ENCODE data around the gene HM13. TPM values are rescaled to one million over a fixed set of nuclear protein-coding genes. Genes with fewer than 3 reads are reported as not detected.
"Not testable (repeated sequence)": the region's sequence is repeated elsewhere in the genome, so short reads cannot be mapped to it uniquely, and the experiment has no call there.

Gene HM13
- total and polyA plus RNA-seq, 3 experiments from 2014 or later, result 153 to 167 (median 166) TPM

DNA sequence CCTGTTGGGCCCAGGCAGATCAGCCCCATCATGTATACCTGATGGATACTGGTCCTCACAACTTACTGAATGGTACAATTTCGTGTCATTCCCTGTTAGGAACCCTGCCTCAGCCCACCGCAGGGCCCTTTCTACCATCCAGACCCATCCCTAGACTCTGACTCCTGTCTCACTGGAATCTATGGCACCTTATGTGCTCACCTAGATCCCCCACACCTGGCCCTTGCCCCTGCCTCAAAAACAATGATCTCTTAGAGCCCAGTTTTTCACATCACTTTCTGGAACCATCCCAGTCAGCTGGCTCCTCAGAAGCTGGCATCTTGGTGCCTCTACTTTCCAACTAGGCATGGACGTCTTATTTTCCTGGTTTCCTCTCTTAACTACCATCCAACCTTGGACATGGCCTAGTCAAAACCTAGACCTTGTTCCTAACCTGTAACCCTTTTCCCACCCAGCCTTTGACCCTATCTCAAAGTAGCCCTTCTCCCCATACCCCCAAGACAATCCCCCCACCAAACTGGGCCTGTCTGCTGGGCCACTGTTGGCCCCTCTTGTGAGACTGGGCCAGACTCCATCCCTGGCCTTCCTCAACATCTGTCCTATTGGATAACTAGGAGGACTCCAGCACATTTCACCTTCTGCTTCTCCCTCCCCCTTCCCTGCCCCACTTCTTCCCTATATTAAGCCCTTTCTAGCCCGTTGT, 981 bp downstream of the HM13 start:
- ChIA-PET CTCF (interaction anchor here (0.9 kb wide), 1 partner anchor 54 kb away, joined by 3 read pairs; no protein-coding TSS in a partner anchor), POLR2A (interaction anchor here (0.5 kb wide), 1 partner anchor 58 kb away, joined by 8 read pairs; no protein-coding TSS in a partner anchor)
- H3K27ac ChIP-seq (ENCODE audit: low read depth, low read length), result peak overlapping the region; percentile 91
- no peaks in the 10 kb centered on the region for H3K27me3 ChIP-seq (ENCODE audit: insufficient read depth, low read length, poor library complexity, severe bottlenecking)
- H3K27ac Mint-ChIP-seq, result no peak overlapping the region
- H3K4me3 Mint-ChIP-seq, result no peak overlapping the region
- H3K36me3 Mint-ChIP-seq, result peaks cover 0 to 12% (median 2%) of the 10 kb centered on the region in 3 donors
- H3K4me1 ChIP-seq (ENCODE audit: insufficient read depth, low read length), result peaks cover 39% of the 10 kb centered on the region
- H3K4me3 ChIP-seq (ENCODE audit: low read length), result peak overlapping the region; percentile 98
- H3K9me3 ChIP-seq (ENCODE audit: low read length), result no peaks in the 10 kb centered on the region
- H3K36me3 ChIP-seq (ENCODE audit: insufficient read depth, low read length), result peaks cover 8% of the 10 kb centered on the region
- no peaks in the 10 kb centered on the region for H3K9me3 Mint-ChIP-seq
- peaks cover 13 to 21% (median 21%) of the 10 kb centered on the region in 3 donors for H3K4me1 Mint-ChIP-seq
- H3K27me3 Mint-ChIP-seq, result peaks cover 0 to 2% of the 10 kb centered on the region in 2 donors
- DNase-seq, result no peak

DNA sequence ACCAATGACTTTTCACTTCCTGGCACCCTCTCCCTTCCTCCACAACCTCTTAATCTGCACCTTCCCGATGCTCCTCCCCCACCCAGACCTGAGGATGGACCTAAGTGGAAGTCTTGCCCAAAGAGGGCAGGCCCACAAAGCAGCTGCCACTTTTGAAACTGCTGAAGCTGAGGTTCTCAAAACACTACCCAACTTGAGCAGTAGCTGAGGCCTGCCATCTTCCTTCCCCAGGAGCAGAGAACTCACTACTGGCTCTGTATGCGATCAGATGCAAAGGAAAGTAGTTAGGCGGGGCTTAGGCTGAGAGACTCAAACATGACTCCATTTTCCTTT, 1.5 kb downstream of the HM13 start:
- Mint-ChIP-seq H3K36me3 (peaks cover 0 to 15% (median 2%) of the 10 kb centered on the region in 3 donors), H3K4me1 (peaks cover 18 to 26% (median 26%) of the 10 kb centered on the region in 3 donors), H3K27me3 (no peaks in the 10 kb centered on the region), H3K4me3 (no peak overlapping the region), H3K9me3 (no peaks in the 10 kb centered on the region), H3K27ac (no peak overlapping the region)
- Histone ChIP-seq H3K36me3 (ENCODE audit: insufficient read depth, low read length) (peaks cover 8% of the 10 kb centered on the region), H3K27me3 (ENCODE audit: insufficient read depth, low read length, poor library complexity, severe bottlenecking) (no peaks in the 10 kb centered on the region), H3K4me1 (ENCODE audit: insufficient read depth, low read length) (peaks cover 42% of the 10 kb centered on the region), H3K27ac (ENCODE audit: low read depth, low read length) (peak overlapping the region; percentile 91), H3K9me3 (ENCODE audit: low read length) (no peaks in the 10 kb centered on the region), H3K4me3 (ENCODE audit: low read length) (peak overlapping the region; percentile 98)
- ChIA-PET POLR2A (no interaction called here), CTCF (interaction anchor here (0.9 to 1.5 kb wide), 3 partner anchors 13 to 97 kb away, joined by 3 to 6 read pairs (median 4); no protein-coding TSS in a partner anchor)
- DNase-seq, result no peak

DNA sequence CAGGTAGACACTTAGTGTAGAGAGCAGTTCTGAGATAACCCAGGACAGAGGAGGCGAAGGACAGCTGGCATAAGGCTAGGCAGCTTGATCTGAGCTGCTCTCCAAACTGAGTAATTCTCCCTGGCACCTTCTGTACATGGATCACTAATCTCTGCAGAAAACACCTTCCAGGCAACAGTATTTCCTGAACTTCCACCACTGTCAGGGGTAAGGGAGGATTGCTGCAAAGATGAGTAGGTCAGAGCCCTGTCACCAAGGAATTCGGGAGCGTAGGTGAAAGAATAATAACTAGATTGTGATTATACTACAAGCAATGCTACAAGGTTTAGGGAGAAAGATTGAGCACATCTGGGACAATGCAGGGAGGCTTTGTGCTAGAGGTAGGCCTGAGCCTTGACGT, 1.9 kb downstream of the HM13 start:
- peaks cover 0 to 19% (median 2%) of the 10 kb centered on the region in 3 donors for H3K36me3 Mint-ChIP-seq
- Histone ChIP-seq H3K9me3 (ENCODE audit: low read length) (no peaks in the 10 kb centered on the region), H3K27ac (ENCODE audit: low read depth, low read length) (peak overlapping the region; percentile 91), H3K36me3 (ENCODE audit: insufficient read depth, low read length) (peaks cover 8% of the 10 kb centered on the region), H3K4me3 (ENCODE audit: low read length) (peak overlapping the region; percentile 98), H3K4me1 (ENCODE audit: insufficient read depth, low read length) (peaks cover 44% of the 10 kb centered on the region), H3K27me3 (ENCODE audit: insufficient read depth, low read length, poor library complexity, severe bottlenecking) (no peaks in the 10 kb centered on the region)
- POLR2A ChIA-PET, result no interaction called here
- no peaks in the 10 kb centered on the region for H3K9me3 Mint-ChIP-seq
- H3K27me3 Mint-ChIP-seq, result no peaks in the 10 kb centered on the region
- CTCF ChIA-PET, result interaction anchor here (0.9 to 1.5 kb wide), 3 partner anchors 13 to 97 kb away, joined by 3 to 6 read pairs (median 4); no protein-coding TSS in a partner anchor
- DNase-seq, result no peak
- peaks cover 19 to 31% (median 30%) of the 10 kb centered on the region in 3 donors for H3K4me1 Mint-ChIP-seq
- no peak overlapping the region for H3K27ac Mint-ChIP-seq
- H3K4me3 Mint-ChIP-seq, result no peak overlapping the region

- peaks cover 19 to 33% (median 33%) of the 10 kb centered on the region in 3 donors for H3K4me1 Mint-ChIP-seq
- Histone ChIP-seq H3K4me3 (ENCODE audit: low read length) (peak overlapping the region; percentile 98), H3K27me3 (ENCODE audit: insufficient read depth, low read length, poor library complexity, severe bottlenecking) (no peaks in the 10 kb centered on the region), H3K36me3 (ENCODE audit: insufficient read depth, low read length) (peaks cover 8% of the 10 kb centered on the region), H3K27ac (ENCODE audit: low read depth, low read length) (peak overlapping the region; percentile 91), H3K4me1 (ENCODE audit: insufficient read depth, low read length) (peaks cover 44% of the 10 kb centered on the region), H3K9me3 (ENCODE audit: low read length) (no peaks in the 10 kb centered on the region)
- peaks cover 0 to 21% (median 2%) of the 10 kb centered on the region in 3 donors for H3K36me3 Mint-ChIP-seq
- no peak for DNase-seq
- H3K27ac Mint-ChIP-seq, result no peak overlapping the region
- ChIA-PET POLR2A (no interaction called here), CTCF (interaction anchor here (1.1 to 1.5 kb wide), 2 partner anchors 14 to 96 kb away, joined by 4 to 6 read pairs; no protein-coding TSS in a partner anchor)
- no peak overlapping the region for H3K4me3 Mint-ChIP-seq
- no peaks in the 10 kb centered on the region for H3K27me3 Mint-ChIP-seq
- no peaks in the 10 kb centered on the region for H3K9me3 Mint-ChIP-seq
Measured at GRCh38 chr20:31516651-31517050, 2.4 kb downstream of the HM13 start.

DNA sequence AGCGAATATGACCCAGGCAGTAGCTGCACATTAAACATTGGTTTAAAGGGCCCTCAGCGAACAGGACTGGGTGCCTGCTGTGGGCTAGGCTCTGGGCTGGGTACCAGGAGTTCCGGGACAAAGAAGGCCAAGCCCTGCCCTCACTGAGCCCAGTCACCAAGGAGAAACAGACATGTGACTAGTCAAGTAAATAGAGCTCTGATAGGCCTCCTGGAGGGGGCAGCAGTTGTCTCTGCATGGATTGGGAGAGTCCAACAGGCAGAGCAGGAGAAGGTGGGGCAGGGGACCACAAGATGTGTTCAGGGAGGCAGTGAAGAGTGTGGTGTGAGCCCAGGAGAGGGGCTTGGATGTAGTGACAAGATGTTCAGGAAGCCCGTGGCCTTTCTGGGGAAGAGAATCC, 3.1 kb downstream of the HM13 start:
- ChIA-PET POLR2A (no interaction called here), CTCF (no interaction called here)
- no peak for DNase-seq
- Histone ChIP-seq H3K27ac (ENCODE audit: low read depth, low read length) (no peak overlapping the region), H3K9me3 (ENCODE audit: low read length) (no peaks in the 10 kb centered on the region), H3K4me1 (ENCODE audit: insufficient read depth, low read length) (peaks cover 44% of the 10 kb centered on the region), H3K27me3 (ENCODE audit: insufficient read depth, low read length, poor library complexity, severe bottlenecking) (no peaks in the 10 kb centered on the region), H3K4me3 (ENCODE audit: low read length) (no peak overlapping the region), H3K36me3 (ENCODE audit: insufficient read depth, low read length) (peaks cover 8% of the 10 kb centered on the region)
- no peak overlapping the region for H3K27ac Mint-ChIP-seq
- peaks cover 0 to 26% (median 2%) of the 10 kb centered on the region in 3 donors for H3K36me3 Mint-ChIP-seq
- H3K27me3 Mint-ChIP-seq, result no peaks in the 10 kb centered on the region
- H3K9me3 Mint-ChIP-seq, result no peaks in the 10 kb centered on the region
- no peak overlapping the region for H3K4me3 Mint-ChIP-seq
- H3K4me1 Mint-ChIP-seq, result peaks cover 19 to 39% (median 39%) of the 10 kb centered on the region in 3 donors

- H3K27me3 ChIP-seq (ENCODE audit: insufficient read depth, low read length, poor library complexity, severe bottlenecking); H3K9me3 ChIP-seq (ENCODE audit: low read length); DNase-seq; H3K36me3 ChIP-seq (ENCODE audit: insufficient read depth, low read length); H3K27ac ChIP-seq (ENCODE audit: low read depth, low read length); H3K27me3 Mint-ChIP-seq; H3K9me3 Mint-ChIP-seq; H3K4me3 ChIP-seq (ENCODE audit: low read length); POLR2A ChIA-PET: not testable (repeated sequence)
- CTCF ChIA-PET, result interaction anchor here (0.8 to 1.7 kb wide), 3 partner anchors 92 to 202 kb away, joined by 3 to 7 read pairs (median 3); no protein-coding TSS in a partner anchor
- Mint-ChIP-seq H3K4me1 (peaks cover 27 to 59% (median 59%) of the 10 kb centered on the region in 3 donors), H3K4me3 (peak overlapping the region in 1 of 7 donors; percentile 18), H3K36me3 (peaks cover 0 to 51% (median 4%) of the 10 kb centered on the region in 3 donors), H3K27ac (peak overlapping the region in 1 of 8 donors; percentile 35)
- peaks cover 26% of the 10 kb centered on the region for H3K4me1 ChIP-seq (ENCODE audit: insufficient read depth, low read length)
Measured at GRCh38 chr20:31521267-31521666, 7.0 kb downstream of the HM13 start.

DNA sequence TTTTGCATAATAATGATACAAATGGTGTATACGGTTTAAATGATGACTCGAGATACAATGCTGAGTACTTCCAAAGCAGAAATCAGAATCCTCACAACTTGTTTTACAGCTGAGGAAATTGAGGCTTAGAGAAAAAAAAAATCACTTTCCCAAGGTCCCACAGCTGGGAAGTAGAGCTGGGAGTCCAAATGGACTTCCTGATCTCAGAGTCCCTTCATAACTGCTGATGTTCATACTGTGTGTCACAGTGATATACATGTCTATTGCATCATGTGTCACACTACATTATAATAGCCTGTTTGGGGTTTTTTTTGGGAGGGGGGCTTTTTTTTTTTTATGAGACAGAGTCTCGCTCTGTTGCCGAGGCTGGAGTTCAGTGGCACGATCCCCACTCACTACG, 8.5 kb downstream of the HM13 start:
- H3K27ac Mint-ChIP-seq, result peak overlapping the region in 3 of 8 donors; percentile 23 to 45 (median 42)
- Histone ChIP-seq H3K4me3 (ENCODE audit: low read length) (no peak overlapping the region), H3K27ac (ENCODE audit: low read depth, low read length) (no peak overlapping the region), H3K36me3 (ENCODE audit: insufficient read depth, low read length) (peaks cover 10% of the 10 kb centered on the region), H3K4me1 (ENCODE audit: insufficient read depth, low read length) (peaks cover 12% of the 10 kb centered on the region), H3K27me3 (ENCODE audit: insufficient read depth, low read length, poor library complexity, severe bottlenecking) (no peaks in the 10 kb centered on the region), H3K9me3 (ENCODE audit: low read length) (no peaks in the 10 kb centered on the region)
- H3K4me1 Mint-ChIP-seq, result peaks cover 30 to 69% (median 66%) of the 10 kb centered on the region in 3 donors
- DNase-seq, result no peak
- POLR2A ChIA-PET, result no interaction called here
- no peaks in the 10 kb centered on the region for H3K27me3 Mint-ChIP-seq
- H3K4me3 Mint-ChIP-seq, result no peak overlapping the region
- CTCF ChIA-PET, result interaction anchor here (1.5 to 1.7 kb wide), 2 partner anchors 20 to 90 kb away, joined by 4 to 5 read pairs; no protein-coding TSS in a partner anchor
- H3K36me3 Mint-ChIP-seq, result peaks cover 0 to 66% (median 4%) of the 10 kb centered on the region in 3 donors
- no peaks in the 10 kb centered on the region for H3K9me3 Mint-ChIP-seq
